A549 treated with Hydrocortisone at 1 μM for 4 hours (cell line): ENCODE results near the gene ZNF638. TPM values are rescaled to one million over a fixed set of nuclear protein-coding genes. Genes with fewer than 3 reads are reported as not detected.

ENCODE experiments used
- total RNA-seq: library from RNA; stranded (reverse); fragments of 200-300 nt; extraction: Qiagen RNA extraction; gene quantifications from 5 replicates; pipeline ENCODE4 v1.2.3, GENCODE V29; 2022

The ZNF638 gene, protein sequence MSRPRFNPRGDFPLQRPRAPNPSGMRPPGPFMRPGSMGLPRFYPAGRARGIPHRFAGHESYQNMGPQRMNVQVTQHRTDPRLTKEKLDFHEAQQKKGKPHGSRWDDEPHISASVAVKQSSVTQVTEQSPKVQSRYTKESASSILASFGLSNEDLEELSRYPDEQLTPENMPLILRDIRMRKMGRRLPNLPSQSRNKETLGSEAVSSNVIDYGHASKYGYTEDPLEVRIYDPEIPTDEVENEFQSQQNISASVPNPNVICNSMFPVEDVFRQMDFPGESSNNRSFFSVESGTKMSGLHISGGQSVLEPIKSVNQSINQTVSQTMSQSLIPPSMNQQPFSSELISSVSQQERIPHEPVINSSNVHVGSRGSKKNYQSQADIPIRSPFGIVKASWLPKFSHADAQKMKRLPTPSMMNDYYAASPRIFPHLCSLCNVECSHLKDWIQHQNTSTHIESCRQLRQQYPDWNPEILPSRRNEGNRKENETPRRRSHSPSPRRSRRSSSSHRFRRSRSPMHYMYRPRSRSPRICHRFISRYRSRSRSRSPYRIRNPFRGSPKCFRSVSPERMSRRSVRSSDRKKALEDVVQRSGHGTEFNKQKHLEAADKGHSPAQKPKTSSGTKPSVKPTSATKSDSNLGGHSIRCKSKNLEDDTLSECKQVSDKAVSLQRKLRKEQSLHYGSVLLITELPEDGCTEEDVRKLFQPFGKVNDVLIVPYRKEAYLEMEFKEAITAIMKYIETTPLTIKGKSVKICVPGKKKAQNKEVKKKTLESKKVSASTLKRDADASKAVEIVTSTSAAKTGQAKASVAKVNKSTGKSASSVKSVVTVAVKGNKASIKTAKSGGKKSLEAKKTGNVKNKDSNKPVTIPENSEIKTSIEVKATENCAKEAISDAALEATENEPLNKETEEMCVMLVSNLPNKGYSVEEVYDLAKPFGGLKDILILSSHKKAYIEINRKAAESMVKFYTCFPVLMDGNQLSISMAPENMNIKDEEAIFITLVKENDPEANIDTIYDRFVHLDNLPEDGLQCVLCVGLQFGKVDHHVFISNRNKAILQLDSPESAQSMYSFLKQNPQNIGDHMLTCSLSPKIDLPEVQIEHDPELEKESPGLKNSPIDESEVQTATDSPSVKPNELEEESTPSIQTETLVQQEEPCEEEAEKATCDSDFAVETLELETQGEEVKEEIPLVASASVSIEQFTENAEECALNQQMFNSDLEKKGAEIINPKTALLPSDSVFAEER (N-terminal part only)
- 54.5 to 85.1 TPM (median 62.1 TPM) in 5 replicates for total RNA-seq

DNA sequence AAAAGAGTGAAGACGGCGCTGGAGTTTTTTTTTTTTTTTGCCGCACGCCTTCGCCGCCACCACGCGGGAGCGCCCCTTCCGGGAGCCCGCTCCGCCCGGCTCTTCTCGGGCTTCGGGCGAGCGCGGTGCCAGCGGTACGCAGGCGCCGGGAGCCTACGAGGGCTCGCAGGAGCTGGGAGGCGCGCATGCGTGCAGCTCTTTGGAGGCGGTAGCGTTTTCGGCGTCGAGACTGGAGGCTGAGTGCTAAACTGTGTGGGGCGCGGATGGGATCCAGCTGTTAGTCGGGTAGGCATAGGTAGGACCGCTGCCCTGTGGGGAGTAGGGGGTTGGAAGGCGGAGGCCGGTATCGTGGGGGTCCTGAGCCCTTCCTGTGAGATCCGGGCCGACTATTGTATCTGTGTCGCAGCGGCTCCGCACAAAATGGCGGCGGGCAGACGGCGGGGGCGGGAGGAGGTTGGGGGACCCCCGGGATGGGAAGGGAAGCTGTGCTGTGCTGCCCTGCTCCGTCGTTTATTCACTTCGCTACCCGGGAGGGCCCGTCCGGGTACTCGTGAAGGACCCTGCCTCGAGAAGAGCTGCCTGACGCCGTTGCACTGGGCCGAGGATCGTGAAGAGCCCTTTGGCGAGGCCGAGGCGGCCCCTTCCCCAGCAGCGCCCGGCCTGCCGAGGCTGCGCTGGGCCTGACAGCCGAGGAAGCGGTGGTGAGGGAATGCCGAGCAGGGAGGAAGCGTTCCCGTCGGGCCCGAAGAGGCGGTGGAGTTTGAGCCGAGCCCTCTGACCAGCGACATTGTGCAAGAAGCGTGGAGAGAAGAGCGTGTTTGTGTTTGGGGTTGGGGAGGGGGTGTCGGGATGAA is at the start of gene ZNF638:
TSS of gene ZNF638 (plus strand) at position 202 of the 854 bp plus-strand sequence. CDS start 17,173 bp downstream, outside the sequence.

DNA sequence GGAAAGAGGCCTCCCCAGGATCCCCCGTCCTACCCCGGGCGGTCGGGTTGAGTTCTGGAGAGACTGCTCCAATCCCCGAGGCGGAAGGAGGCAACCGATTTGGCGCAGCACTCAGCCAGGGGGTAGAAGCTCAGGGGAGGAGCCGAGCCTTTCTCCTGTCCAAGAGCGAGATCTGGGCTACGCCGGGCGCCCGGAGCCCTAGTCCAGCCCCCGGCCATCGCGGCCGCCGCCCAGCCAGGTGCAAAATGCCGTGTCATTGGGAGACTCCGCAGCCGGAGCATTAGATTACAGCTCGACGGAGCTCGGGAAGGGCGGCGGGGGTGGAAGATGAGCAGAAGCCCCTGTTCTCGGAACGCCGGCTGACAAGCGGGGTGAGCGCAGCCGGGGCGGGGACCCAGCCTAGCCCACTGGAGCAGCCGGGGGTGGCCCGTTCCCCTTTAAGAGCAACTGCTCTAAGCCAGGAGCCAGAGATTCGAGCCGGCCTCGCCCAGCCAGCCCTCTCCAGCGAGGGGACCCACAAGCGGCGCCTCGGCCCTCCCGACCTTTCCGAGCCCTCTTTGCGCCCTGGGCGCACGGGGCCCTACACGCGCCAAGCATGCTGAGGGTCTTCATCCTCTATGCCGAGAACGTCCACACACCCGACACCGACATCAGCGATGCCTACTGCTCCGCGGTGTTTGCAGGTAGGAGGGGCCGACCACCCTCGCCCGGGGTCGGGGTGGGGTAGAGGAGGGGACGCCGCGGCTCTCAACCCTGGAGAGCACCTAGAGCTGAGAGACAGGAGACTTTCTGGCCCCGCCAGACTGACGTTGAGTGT is 122.0 kb downstream of the ZNF638 start, which contains the start of gene DYSF:
TSS of gene DYSF (plus strand) at position 158 of the 817 bp plus-strand sequence.

Other genes with a start within 250 kb of the ZNF638 start
- 10.7 to 12.1 TPM (median 11.6 TPM) in 5 replicates for gene MCEE, start 201.6 kb upstream of the ZNF638 start, total RNA-seq
- gene MPHOSPH10, start 201.1 kb upstream of the ZNF638 start, total RNA-seq: 36.2 to 52.7 TPM (median 39.4 TPM) in 5 replicates
- 0.22 to 0.31 TPM (median 0.27 TPM) in 5 replicates for gene PAIP2B, start 104.7 kb upstream of the ZNF638 start, total RNA-seq
- 0.53 to 0.99 TPM (median 0.56 TPM) in 5 replicates for gene DYSF, start 121.8 kb downstream of the ZNF638 start, total RNA-seq